Measurements from ENCODE around the gene ENDOD1. TPM values are rescaled to one million over a fixed set of nuclear protein-coding genes. Genes with fewer than 3 reads are reported as not detected.

ENDOD1 gene
- total and polyA plus RNA-seq, 2 donors from 2014 or later = 19.3 to 69.0 TPM

- Histone ChIP-seq H3K4me3 (ENCODE audit: low read length in 3 of 3) (peak overlapping the region in 1 of 3 donors; percentile 4), H3K9me3 (ENCODE audit: control insufficient read depth in 2 of 3, insufficient read depth in 1 of 3, low read length in 3 of 3) (no peaks in the 10 kb centered on the region), H3K4me1 (ENCODE audit: control insufficient read depth in 2 of 3, insufficient read depth in 2 of 3, low read depth in 1 of 3, low read length in 3 of 3) (peaks cover 0 to 9% (median 0%) of the 10 kb centered on the region in 3 donors), H3K36me3 (ENCODE audit: control insufficient read depth in 2 of 3, insufficient read depth in 3 of 3, low read length in 3 of 3) (no peaks in the 10 kb centered on the region), H3K27ac (ENCODE audit: low read depth in 2 of 2, low read length in 2 of 2) (no peak overlapping the region), H3K27me3 (ENCODE audit: control insufficient read depth, insufficient read depth, low read length) (no peaks in the 10 kb centered on the region), H3K9ac (ENCODE audit: low read length in 3 of 3) (peak overlapping the region in 1 of 3 donors; percentile 35)
- FAIRE-seq = no peak
- DNase-seq = no peak
- TF ChIP-seq CTCF (IDR thresholded peaks at IDR 0.05; ENCODE audit: borderline replicate concordance, extremely low read depth, insufficient read depth) = no peak
- intact Hi-C loops (cut with DNase I) = loop anchor here (5.0 kb wide), 1 partner anchor 609 kb away; no protein-coding TSS in a partner anchor
Measured at GRCh38 chr11:95152876-95153856, 63.5 kb downstream of the ENDOD1 start.

- Histone ChIP-seq H3K4me1 (ENCODE audit: control insufficient read depth in 2 of 3, insufficient read depth in 2 of 3, low read depth in 1 of 3, low read length in 3 of 3) (peaks cover 0 to 9% (median 0%) of the 10 kb centered on the region in 3 donors), H3K27me3 (ENCODE audit: control insufficient read depth, insufficient read depth, low read length) (no peaks in the 10 kb centered on the region), H3K36me3 (ENCODE audit: control insufficient read depth in 2 of 3, insufficient read depth in 3 of 3, low read length in 3 of 3) (no peaks in the 10 kb centered on the region), H3K9ac (ENCODE audit: low read length in 3 of 3) (no peak overlapping the region), H3K4me3 (ENCODE audit: low read length in 3 of 3) (no peak overlapping the region), H3K27ac (ENCODE audit: low read depth in 2 of 2, low read length in 2 of 2) (no peak overlapping the region), H3K9me3 (ENCODE audit: control insufficient read depth in 2 of 3, insufficient read depth in 1 of 3, low read length in 3 of 3) (no peaks in the 10 kb centered on the region)
- DNase-seq (no peak), FAIRE-seq (no peak)
- TF ChIP-seq CTCF (IDR thresholded peaks at IDR 0.05; ENCODE audit: borderline replicate concordance, extremely low read depth, insufficient read depth) = no peak
- intact Hi-C loops (cut with DNase I) = loop anchor here (5.0 kb wide), 1 partner anchor 608 kb away; no protein-coding TSS in a partner anchor
Measured at GRCh38 chr11:95153857-95154246, 64.2 kb downstream of the ENDOD1 start.

- DNase-seq = peak in 4 of 5 donors; percentile 61 to 81 (median 73)
- Histone ChIP-seq H3K27ac (ENCODE audit: low read depth in 2 of 2, low read length in 2 of 2) (no peak overlapping the region), H3K4me1 (ENCODE audit: control insufficient read depth in 2 of 3, insufficient read depth in 2 of 3, low read depth in 1 of 3, low read length in 3 of 3) (peaks cover 0 to 9% (median 0%) of the 10 kb centered on the region in 3 donors), H3K36me3 (ENCODE audit: control insufficient read depth in 2 of 3, insufficient read depth in 3 of 3, low read length in 3 of 3) (no peaks in the 10 kb centered on the region), H3K9me3 (ENCODE audit: control insufficient read depth in 2 of 3, insufficient read depth in 1 of 3, low read length in 3 of 3) (no peaks in the 10 kb centered on the region), H3K9ac (ENCODE audit: low read length in 3 of 3) (no peak overlapping the region), H3K27me3 (ENCODE audit: control insufficient read depth, insufficient read depth, low read length) (no peaks in the 10 kb centered on the region), H3K4me3 (ENCODE audit: low read length in 3 of 3) (no peak overlapping the region)
- TF ChIP-seq CTCF (IDR thresholded peaks at IDR 0.05; ENCODE audit: borderline replicate concordance, extremely low read depth, insufficient read depth) = peak; percentile 72
- intact Hi-C loops (cut with DNase I) = loop anchor here (5.0 kb wide), 1 partner anchor 608 kb away; no protein-coding TSS in a partner anchor
- FAIRE-seq = no peak
Measured at GRCh38 chr11:95154514-95154913, 64.9 kb downstream of the ENDOD1 start.

Measured in kidney (tissue), 14 donors.